ENCODE data around the gene FUNDC1.
"Not testable (repeated sequence)": the region's sequence is repeated elsewhere in the genome, so short reads cannot be mapped to it uniquely, and the experiment has no call there.

The FUNDC1 gene, protein sequence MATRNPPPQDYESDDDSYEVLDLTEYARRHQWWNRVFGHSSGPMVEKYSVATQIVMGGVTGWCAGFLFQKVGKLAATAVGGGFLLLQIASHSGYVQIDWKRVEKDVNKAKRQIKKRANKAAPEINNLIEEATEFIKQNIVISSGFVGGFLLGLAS
- 3.9 to 10.4 reads per million in 2 donors for total RNA-seq

DNA sequence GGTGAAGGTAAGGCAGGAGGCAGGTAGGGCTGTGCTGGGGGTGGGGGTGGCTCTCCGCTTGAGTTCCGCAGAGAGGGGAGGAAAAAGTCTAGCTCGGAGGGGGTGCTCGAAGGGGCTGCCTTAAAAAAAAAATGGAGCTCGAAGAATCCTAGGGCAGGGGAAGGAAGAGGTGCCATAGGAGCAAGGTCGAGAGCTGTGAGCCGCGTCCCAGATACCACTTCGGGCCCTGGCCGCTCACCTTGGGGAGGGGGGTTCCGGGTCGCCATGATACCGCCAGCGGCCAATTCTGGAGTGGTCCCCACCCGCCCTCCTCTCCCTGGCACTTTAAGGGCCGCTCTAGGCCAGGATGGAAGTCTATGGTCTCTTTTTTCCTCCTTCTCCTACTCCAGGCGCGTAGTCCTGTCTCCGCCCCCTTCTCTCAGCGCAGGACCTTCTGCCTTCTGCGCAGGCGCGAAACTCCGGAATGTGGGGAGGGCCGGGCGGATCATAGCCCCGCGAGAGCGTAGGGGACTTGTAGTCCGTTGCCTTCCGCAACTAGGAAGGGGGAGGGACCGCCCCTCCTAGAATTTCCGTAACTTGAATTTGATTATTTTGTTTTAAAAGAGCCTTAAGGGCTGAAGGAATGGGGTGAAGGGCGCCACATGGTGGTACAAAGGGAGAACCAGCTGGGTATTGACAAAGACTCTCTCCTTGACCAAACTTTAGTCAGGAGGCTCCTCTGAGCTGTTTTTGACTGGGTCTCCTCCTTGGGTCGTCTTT is at the start of gene FUNDC1:
TSS of gene FUNDC1 (minus strand) at position 293 of the 759 bp plus-strand sequence. CDS start at position 266, 27 bp downstream.
- DNase-seq, result peak; percentile 93

DNA sequence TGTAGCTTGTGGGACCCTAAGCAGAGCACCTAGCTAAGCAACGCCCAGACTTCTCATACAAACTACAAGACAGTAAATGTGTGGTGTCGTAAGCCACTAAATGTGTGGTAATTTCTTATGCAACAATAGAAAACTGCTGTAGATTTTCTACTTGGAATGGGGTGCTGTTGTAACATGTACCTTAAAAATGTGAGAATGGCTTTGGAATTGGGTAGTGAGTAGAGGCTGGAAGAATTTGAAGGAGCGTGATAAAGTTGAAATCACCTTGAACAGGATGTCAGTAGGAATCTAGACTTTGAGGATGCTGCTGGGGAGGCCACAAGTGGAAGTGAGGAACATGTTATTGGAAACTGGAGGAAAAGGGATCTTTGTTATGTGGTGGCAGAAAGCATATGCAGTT is 43.2 kb upstream of the FUNDC1 start:
- no peak for DNase-seq

DNA sequence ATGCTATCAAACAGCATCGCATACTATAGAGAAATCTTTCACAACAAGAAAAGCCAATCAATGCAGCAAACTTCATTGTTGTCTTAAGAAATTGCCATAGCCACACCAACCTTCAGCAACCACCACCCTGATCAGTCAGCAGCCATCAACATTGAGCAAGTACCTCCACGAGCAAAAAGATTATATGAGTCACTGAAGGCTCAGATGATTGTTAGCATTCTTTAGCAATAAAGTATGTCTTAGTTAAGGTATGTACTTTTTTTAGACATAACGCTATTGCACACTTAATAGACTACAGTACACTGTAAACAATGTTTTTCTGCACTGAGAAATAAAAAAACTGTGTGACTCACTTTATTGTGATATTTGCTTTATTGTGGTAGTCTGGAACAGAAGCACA is 37.8 kb upstream of the FUNDC1 start:
- no peak for DNase-seq

DNA sequence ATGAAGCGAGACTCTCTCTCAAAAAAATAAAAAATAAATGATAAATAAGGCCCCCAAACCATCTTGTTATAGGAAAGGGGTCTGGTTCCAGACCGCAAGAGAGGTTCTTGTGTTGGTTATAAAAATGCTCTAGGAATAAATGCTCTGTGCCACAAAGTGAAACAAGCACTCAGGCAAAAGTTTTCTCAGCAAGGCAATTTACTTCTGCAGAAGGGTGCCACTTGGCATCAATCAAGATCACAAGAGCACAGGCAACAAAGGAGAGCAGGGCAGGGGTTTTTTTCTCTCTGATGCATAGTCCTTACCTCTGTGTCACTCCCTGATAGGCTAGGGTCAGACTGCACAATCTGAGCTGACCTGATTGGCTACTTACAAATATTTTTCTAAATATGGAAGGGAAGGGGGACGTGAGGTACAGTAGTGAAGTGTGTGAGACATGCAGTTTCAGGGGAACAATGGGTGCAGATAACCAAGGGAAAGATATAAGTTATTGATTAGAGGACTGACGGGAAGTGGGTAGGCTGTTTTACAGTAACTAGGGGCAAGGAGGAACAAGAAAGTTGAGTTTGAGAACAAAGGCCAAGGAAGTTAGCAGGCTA is 29.8 kb upstream of the FUNDC1 start:
- no peak for DNase-seq

DNA sequence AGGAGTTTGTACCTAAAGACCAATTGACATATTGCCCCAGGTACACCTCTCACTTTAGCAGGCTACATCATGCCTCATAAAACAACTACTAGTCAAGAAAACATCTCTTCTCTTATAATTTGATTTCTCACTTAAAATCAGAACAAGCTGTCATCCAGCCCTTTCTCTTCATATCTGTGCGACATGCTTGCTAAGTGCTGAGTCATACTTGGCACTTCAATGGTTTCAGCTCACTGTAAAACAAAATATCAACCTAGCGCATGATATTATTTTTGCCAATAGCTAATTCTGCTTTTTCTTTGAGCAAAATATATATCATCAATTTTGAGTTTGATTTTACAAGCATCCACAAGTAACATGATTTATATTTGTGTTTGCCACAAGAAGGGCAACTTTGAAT is 27.9 kb upstream of the FUNDC1 start:
- no peak for DNase-seq

DNA sequence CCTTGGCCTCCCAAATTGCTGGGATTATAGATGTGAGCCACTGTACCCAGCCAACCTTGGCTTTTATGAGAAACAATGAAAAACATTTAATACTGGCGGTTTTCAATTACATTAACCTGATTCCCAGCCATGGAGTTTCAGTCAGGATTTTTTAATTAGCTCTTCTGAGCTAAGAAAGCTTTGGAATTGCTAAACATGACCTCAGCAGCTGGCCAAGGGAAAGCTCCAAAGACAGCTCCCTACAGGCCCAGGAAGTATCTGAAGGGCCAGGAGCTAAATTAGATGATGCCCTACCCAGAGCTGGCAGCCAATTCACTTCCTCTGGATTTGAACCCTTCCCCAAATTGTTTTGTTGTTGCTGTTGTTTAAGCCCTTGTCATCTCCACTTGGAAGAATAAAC is 26.5 kb upstream of the FUNDC1 start:
- no peak for DNase-seq

DNA sequence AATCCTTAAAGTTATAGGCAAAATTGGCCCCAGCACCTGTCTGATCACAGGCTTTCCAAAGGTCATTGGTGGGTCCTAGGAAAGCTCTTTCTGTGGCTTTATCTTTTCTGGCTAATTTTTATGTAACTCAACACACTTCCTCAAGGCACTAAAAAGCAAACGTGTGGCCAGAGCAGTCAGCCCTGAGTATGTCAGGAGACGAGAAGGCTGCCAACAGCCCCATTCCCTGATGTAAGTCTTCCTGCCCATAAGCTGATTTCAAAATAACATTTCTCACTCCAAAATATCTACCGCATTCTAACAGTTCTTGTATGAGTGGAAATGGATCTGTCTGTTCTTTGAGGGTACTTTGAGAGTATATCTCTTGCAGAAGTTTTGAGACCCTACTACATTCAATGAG is 25.5 kb upstream of the FUNDC1 start:
- DNase-seq, result no peak

DNA sequence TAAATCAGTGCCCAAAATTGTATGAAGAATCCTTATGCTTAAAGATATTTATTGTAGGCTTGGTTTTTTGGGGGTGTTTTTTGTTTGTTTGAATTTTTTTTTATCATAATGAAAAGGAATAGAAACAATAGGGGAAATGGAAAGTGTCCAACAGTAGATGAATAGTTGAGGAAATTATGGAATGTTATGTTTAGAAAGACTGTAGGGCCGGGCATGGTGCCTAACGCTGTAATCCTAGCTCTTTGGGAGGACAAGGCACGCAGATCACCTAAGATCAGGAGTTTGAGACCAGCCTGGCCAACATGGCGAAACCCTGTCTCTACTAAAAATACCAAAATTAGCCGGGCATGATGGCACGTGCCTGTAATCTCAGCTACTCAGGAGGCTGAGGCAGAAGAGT is 19.2 kb upstream of the FUNDC1 start:
- not testable (repeated sequence) for DNase-seq

DNA sequence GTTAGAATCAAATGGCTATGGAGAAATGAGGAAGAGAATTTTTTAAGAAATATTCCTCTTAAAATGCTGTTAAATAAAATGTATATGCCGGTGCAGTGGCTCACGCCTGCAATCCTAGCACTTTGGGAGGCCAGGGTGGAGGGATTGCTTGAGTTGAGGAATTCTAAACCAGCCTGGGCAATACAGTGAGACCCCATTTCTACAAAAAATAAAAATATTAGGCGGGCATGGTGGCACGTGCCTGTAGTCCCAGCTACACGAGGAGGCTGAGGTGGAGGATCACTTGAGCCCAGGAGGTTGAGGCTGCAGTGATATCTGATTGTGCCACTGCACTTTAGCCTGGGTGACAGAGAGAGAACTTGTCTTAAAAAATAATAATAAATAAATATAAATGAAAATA is 7.9 kb upstream of the FUNDC1 start:
- no peak for DNase-seq

DNA sequence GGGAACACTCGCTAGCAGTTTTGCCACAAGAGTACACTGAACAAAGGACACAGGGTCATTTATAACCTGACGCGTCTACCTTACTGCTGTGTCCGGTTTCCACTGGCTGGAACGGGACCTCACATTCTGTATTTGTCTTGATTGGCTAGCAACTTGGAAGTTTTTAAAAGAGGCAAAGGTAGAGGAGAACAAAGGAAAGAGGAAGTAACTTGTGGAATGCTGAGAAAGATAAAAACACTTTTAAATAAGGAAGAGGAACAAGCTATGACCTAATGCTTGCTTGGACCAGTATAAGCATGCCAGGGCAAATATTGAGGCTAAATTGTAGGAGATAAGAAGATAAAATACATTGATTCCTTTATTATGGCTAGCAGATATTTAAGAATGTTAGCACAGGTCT is 2.8 kb upstream of the FUNDC1 start:
- not testable (repeated sequence) for DNase-seq

DNA sequence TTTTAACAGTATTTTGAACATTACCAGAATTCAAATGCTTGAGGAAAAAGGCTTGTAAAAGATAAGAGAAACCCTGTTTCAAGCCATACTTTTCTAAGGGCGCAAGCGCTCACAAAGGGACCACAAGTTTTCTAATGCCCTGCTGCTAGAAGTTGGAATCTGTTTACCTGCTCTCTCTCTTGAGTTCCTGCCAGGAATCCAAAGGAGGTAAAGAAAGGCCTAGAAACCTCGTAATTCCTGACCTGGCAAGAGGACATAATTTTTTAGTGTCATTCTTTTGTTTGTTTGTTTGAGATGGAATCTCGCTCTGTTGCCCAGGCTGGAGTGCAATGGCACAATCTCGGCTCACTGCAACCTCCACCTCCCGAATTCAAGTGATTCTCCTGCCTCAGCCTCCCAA is 1.4 kb upstream of the FUNDC1 start:
- DNase-seq, result no peak

DNA sequence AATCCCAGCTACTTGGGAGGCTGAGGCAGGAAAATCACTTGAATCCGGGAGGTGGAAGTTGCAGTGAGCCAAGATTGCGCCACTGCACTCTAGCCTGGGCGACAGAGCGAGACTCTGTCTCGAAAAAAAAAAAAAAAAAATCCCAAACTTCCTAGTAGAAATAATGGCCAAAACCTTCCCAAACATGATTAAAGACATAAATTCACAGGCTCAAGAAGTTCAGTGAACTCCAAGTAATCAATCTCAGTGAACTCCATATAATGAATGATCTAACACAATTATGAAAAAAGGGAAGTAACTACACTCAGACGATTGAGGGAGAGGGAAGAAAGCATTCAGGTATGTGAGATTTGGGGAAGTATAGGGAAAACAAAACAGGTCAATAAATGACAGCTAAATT is 6.5 kb downstream of the FUNDC1 start:
- DNase-seq, result no peak

DNA sequence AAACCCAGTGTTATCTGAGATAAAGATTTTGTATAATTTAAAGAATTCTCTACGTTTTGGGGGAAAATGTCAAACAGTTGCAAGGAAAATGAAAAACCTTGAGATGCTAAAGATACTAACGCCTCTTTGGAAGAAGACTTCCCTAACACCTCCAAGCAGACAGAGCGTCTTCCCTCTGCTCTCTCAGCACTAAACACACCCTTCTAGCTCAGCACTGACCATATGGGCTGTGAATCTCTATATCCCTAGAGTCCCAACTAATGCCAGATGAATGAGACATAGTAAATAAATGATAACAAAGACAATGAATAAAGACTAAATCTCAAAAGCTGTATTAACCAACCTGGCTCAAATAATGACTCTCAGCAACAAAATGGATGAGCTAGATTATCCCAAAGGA is 13.3 kb downstream of the FUNDC1 start:
- DNase-seq, result no peak

DNA sequence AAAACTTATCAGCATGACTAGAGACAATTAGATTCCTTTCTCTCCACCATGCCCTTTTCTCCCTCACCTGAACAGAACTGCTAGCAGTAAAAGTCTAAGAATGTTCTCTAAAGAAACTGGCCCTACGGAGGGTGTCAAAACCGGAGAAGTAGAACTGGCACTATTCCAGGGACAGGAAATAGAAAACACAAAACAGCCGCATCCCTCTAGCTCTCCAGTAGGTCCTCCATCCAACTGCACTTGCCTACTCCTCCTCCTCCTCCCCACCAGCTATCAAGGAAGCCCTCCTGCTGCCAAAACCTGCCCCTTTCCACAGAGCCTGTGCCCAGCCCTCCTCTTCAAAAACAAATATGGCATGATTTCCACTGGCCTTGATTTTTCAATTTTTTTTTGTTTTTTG is 28.4 kb downstream of the FUNDC1 start:
- DNase-seq, result no peak

DNA sequence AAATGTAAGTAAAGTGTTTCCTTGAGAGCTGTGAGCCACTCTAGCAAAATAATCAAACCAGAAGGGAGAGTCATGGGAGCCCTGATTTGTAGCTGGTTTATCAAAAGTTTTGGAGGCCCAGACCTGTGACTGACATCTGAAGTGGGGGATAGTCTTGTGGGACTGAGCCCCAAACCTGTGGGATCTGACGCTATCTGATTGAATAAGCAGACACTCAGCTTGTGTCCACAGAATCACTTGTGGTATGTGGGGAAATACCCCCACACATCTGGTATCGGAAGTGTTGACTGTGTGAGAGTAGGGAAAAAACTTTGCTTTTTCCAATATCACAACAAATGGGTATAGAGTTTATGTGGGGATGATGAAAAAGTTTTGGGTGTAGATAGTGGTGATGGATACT is 35.4 kb downstream of the FUNDC1 start:
- no peak for DNase-seq

DNA sequence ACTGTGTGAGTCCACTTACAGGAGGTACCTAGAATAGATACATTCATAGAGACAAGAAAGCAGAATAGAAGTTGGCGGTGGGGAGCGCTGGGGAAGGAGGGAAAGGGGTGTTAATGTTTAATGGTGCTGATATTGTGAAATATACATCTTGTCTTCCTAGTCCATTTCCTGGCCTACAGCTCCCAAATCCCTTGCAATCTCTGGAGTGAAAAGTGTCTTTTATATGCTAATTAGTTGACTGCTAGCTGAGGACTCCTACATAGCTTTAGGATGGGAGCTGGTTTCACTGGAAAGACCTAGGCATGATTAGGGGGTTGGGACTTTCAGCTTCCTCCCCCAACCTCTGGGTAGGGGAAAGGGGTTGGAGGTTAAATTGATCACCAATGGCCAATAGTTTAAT is 36.0 kb downstream of the FUNDC1 start:
- no peak for DNase-seq

DNA sequence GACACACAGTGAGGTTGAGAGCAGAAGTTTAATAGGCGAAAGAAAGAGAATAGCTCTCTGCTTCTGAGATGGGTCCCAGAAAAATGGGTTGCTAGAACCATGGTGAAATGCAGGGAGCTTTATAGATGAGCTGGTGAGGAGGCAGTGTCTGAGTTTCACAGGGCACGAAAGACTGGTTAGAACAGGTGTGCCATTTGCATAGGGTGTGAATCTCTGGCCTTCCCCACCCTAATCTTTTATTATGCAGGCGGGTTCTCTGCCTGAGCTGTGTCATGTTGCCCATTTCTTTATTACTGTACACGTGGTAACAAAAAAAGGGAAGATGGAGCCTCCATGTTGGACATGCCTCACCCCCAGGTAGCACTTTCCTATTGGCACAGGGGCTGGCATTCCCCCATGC is 39.1 kb downstream of the FUNDC1 start:
- DNase-seq, result no peak

DNA sequence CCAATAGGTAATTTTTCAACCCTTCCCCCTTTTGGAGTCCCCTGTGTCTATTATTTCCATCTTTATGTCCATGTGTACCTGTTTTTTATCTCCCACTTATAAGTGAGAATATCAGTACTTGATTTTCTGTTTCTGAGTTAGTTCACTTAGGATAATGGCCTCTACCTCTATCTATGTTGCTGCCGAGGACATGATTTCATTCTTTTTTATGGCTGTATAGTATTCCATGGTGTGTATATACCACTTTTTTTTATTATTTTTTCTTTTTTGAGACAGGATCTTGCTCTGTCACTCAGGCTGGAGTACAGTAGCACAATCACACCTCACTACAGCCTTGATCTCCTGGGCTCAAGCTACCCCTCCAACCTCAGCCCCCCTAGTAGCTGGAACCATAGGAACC is 47.6 kb downstream of the FUNDC1 start:
- DNase-seq, result no peak

DNA sequence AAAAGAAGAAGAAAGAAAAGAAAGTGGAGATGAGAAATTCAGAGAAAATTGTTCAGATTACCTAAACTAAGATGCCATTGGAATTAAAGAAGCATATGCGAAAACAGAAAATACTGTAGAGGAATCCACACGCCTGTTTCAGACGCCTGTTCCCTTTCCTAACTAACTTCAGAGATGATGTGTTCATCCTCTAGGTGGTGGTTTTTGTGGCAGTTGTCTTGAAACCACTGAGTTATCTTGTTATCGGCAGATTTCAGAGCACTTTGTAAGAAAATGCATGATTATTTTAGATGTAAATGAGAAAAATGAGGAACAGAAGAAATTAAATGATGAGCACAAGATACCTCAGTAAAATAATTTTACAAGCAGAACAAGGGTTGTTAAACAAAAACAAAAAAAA is 48.3 kb downstream of the FUNDC1 start:
- no peak for DNase-seq

DNA sequence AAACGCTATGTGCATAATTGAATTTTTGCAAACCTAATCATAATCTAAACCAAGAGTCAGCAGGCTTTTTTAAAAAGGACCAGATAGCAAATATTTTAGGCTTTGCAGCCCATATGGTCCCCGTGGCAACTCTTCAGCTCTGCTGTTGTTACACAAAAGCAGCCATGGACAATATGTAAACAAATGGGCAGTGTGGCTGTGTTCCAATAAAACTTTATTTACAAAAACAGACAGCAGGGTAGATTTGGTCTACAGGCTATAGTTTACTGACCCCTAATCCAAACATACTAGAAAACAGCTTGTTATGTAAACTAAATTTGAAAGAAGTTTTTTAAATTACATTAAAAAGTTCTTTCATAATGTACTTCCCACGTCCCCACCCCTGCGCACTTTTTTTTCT is 53.1 kb downstream of the FUNDC1 start:
- DNase-seq, result no peak

DNA sequence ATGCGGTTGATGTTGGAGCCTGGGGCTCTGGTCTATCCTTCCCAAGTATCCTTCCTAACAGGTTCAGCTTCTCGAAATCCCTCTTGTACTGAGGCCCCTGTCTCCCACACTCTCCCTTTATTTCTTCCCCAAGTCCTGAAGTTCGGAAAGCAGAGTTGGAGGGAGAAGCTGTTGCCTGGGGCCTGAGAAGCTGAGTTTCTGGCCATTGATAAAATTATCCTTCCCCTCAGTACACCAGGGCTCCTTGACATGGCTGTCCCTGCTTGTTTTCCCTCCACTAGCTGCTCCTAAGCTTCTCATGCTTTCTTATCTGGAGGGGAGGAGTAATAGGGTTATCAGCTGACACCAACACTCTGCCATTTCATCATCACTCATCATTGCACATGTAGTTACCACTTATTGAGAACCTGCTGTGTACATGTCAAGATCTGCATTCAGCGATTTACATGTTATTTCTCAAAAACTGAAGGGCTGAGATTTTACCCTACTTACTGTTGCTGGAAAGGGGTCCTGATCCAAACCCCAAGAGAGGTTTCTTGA is 58.0 kb downstream of the FUNDC1 start:
- no peak for DNase-seq

DNA sequence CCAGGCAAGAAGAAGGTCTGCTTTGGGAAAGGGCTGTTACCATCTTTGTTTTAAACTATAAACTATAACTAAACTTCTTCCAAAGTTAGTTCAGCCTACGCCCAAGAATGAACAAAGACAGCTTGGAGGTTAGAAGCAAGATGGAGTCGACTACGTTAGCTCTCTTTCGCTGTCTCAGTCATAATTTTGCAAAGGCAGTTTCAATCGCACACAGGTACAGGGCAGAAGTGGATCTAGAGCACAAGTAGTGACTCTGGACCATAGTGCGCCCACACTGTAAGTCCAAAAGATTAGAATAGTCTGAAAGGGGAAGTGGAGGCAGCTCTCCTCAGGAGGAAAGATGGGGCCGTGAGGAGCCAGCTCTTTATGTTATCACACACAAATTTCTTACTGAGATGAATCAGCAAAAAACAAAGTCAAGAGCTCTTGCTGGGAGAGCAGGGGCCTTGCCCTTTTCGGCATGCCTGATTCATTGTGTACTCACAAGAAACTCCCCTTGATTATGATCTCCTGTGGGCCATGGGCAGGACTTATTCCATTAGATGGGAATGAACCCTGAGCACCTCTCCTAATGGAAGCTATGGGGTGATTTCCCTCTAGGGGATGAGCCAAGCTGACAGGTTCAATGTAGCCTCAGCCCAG is 58.6 kb downstream of the FUNDC1 start:
- no peak for DNase-seq

DNA sequence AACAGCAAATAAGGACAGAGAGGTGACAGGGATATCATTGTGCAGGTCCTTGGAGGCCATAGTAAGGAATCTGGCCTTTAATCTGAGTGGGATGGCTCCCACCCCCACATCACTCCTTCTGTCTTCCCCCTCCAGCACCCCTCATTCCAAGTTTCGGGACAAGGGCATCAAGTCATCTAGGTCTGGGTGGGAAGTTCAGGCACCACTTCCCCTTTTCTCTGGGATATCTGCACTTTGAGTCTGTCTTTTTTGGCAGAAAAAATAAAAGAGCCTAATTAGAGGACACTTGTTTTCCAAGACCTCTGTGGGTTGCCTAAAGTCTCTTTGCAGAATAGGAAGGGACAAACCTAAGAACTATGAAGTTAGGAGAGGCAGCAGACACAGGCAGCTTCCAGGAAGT is 60.1 kb downstream of the FUNDC1 start:
- no peak for DNase-seq

DNA sequence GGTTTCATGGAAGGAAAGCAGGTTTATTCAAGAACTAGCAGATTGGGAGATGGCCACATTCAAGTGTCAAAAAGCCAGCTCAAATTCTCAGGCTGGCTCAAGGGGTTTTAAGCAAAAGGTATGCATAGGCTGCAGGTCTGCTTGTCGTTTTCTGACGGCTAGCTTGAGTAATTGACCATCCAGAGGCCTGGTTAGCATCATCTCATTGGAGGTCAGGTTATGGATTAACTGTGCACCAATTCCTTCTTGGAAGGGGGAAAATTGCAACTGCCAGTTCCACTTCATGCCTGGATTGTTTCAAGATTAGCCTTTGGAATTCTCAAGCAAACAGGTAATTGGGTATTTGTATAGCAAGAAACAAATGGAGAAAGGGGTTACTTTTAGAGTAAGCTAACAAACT is 62.1 kb downstream of the FUNDC1 start:
- DNase-seq, result no peak
